HCT116 (cell line): ENCODE data around the gene SLC41A3. TPM values are rescaled to one million over a fixed set of nuclear protein-coding genes. Genes with fewer than 3 reads are reported as not detected.

Experiments
- ATAC-seq: fragments of 200-7000 bp; cut with Tn5 transposase; 2 replicates; pipeline ENCODE4 v1.9.1; 2020; ENCODE audit warnings: mild to moderate bottlenecking, moderate library complexity
- Bru-seq: library from RNA; stranded (reverse); fragments of 400-500 nt; gene quantifications from one replicate; lab custom pipeline; 2021; lab: Mats Ljungman, UMichigan
- BruChase-seq, 2 experiments: library from RNA; stranded (reverse); fragments of 400-500 nt; gene quantifications; one replicate each; lab custom pipeline; 2021; lab: Mats Ljungman, UMichigan
- BruUV-seq: library from RNA; stranded (reverse); fragments of 400-500 nt; replicated peaks from 2 replicates; lab custom pipeline; 2021; lab: Mats Ljungman, UMichigan
- CTCF ChIA-PET: fragments of 300-600 bp; sonication (Branson Sonifier 250); formaldehyde crosslinking; loops from one replicate; lab custom pipeline; 2021; ENCODE audit warnings: antibody characterized with exemption; lab: Charles Lee
- POLR2A ChIA-PET: fragments of 300-600, 350-600 bp; sonication (Branson Sonifier 250); formaldehyde crosslinking; loops from one replicate; lab custom pipeline; 2021; ENCODE audit warnings: antibody characterized with exemption; lab: Charles Lee
- RAD21 ChIA-PET, 2 experiments: fragments of 300-600 bp; sonication (Branson Sonifier 250); formaldehyde crosslinking; loops; one replicate each; lab custom pipeline; 2023; ENCODE audit warnings: low total read pairs in 2 of 2; ENCODE audit not compliant: uncharacterized antibody in 2 of 2, unreplicated experiment in 2 of 2, low non-redundant PET in 1 of 2; lab: Charles Lee
- DNase-seq: peaks from one replicate; pipeline ENCODE4 v3.0.0-alpha.2; 2010; ENCODE audit warnings: low read depth, low spot score
- H2AFZ ChIP-seq: fragments of 200-600 bp; shearing (Covaris generic), sonication (generic); 2 replicates; pipeline ENCODE4 v1.6.1; 2017; ENCODE audit warnings: low read depth, mixed run types, mixed read lengths, antibody characterized with exemption, low read length; ENCODE audit not compliant: poor library complexity, severe bottlenecking
- H3K27ac ChIP-seq: 2 replicates; pipeline ENCODE4 v1.5.1; 2012; ENCODE audit warnings: low read depth, low read length
- H3K27me3 ChIP-seq: fragments of 200-600 bp; sonication (generic); 2 replicates; pipeline ENCODE4 v1.6.1; 2016; ENCODE audit warnings: mixed run types, low read length, mixed read lengths; ENCODE audit not compliant: insufficient read depth
- H3K36me3 ChIP-seq, 2 experiments: fragments of 200-500 bp in 1 of 2; fragments of 200-600 bp in 1 of 2; sonication (Bioruptor generic) in 1 of 2; sonication (generic) in 1 of 2; 2 replicates each; pipeline versions ENCODE4 v1.5.1 to v1.6.1; 2014 to 2016; ENCODE audit warnings: low read length in 2 of 2, inconsistent platforms in 1 of 2, mixed read lengths in 1 of 2, mixed run types in 1 of 2; ENCODE audit not compliant: insufficient read depth in 2 of 2, control insufficient read depth in 1 of 2
- H3K4me1 ChIP-seq, 2 experiments: fragments of 200-600 bp in 1 of 2; sonication (generic) in 1 of 2; 2 replicates each; pipeline versions ENCODE4 v1.5.1 to v1.6.1; 2012 to 2017; ENCODE audit warnings: low read length in 2 of 2, inconsistent platforms in 1 of 2, mild to moderate bottlenecking in 1 of 2, mixed read lengths in 1 of 2, mixed run types in 1 of 2, moderate library complexity in 1 of 2; ENCODE audit not compliant: insufficient read depth in 2 of 2, control insufficient read depth in 1 of 2
- H3K4me2 ChIP-seq: fragments of 200-600 bp; sonication (generic); 2 replicates; pipeline ENCODE4 v1.6.1; 2017; ENCODE audit warnings: mixed run types, low read length, mixed read lengths
- H3K4me3 ChIP-seq, 2 experiments: fragments of 200-600 bp in 1 of 2; sonication (generic) in 1 of 2; replicated peaks in 1 of 2; 2 replicates each; pipeline ENCODE4 v1.5.1; 2011 to 2016; ENCODE audit warnings: low read length in 2 of 2, control low read depth in 1 of 2, low read depth in 1 of 2, mild to moderate bottlenecking in 1 of 2, mixed read lengths in 1 of 2, mixed run types in 1 of 2
- H3K79me2 ChIP-seq: fragments of 200-600 bp; sonication (generic); 2 replicates; pipeline ENCODE4 v1.6.1; 2017; ENCODE audit warnings: mild to moderate bottlenecking, mixed run types, low read length, moderate library complexity, mixed read lengths; ENCODE audit not compliant: insufficient read depth
- H3K9ac ChIP-seq: fragments of 200-600 bp; sonication (generic); 2 replicates; pipeline ENCODE4 v1.6.1; 2016; ENCODE audit warnings: low read length, mixed read lengths
- H3K9me2 ChIP-seq: fragments of 200-600 bp; sonication (generic), shearing (Covaris generic); 2 replicates; pipeline ENCODE4 v1.6.1; 2017; ENCODE audit warnings: mixed run types, mild to moderate bottlenecking, moderate library complexity; ENCODE audit not compliant: insufficient read depth
- H3K9me3 ChIP-seq, 2 experiments: fragments of 200-500 bp in 1 of 2; fragments of 200-600 bp in 1 of 2; sonication (Bioruptor generic) in 1 of 2; sonication (generic) in 1 of 2; 2 replicates each; pipeline ENCODE4 v1.6.1; 2014 to 2017; ENCODE audit warnings: low read length in 2 of 2, mixed read lengths in 2 of 2, inconsistent platforms in 1 of 2, low read depth in 1 of 2, mild to moderate bottlenecking in 1 of 2, mixed run types in 1 of 2, moderate library complexity in 1 of 2; ENCODE audit not compliant: control insufficient read depth in 1 of 2, insufficient read depth in 1 of 2
- H4K20me1 ChIP-seq: fragments of 200-600 bp; sonication (generic), shearing (Covaris generic); 2 replicates; pipeline ENCODE4 v1.6.1; 2017; ENCODE audit warnings: mixed run types, mild to moderate bottlenecking, moderate library complexity; ENCODE audit not compliant: insufficient read depth
- CBX3 ChIP-seq: IDR thresholded peaks from 2 replicates; pipeline ENCODE4 v1.6.1; 2012; ENCODE audit warnings: low read depth
- CEBPB ChIP-seq: IDR thresholded peaks from 2 replicates; pipeline ENCODE4 v1.6.1; 2012; ENCODE audit warnings: low read depth
- CTCF ChIP-seq, 3 experiments: fragments of 200-600 bp in 1 of 3; sonication (generic) in 1 of 3; IDR thresholded peaks in 2 of 3; conservative IDR thresholded peaks in 1 of 3; 2 replicates each; pipeline ENCODE4 v1.5.1; 2012 to 2017; ENCODE audit warnings: low read depth in 2 of 3, low read length in 2 of 3, antibody characterized with exemption in 1 of 3, borderline replicate concordance in 1 of 3, control low read depth in 1 of 3, mild to moderate bottlenecking in 1 of 3, mixed read lengths in 1 of 3, mixed run types in 1 of 3, moderate library complexity in 1 of 3; ENCODE audit not compliant: insufficient read depth in 1 of 3
- EGR1 ChIP-seq: IDR thresholded peaks from 2 replicates; pipeline ENCODE4 v1.6.1; 2012; ENCODE audit warnings: low read depth
- ELF1 ChIP-seq: IDR thresholded peaks from 2 replicates; pipeline ENCODE4 v1.6.1; 2012; ENCODE audit warnings: low read depth, borderline replicate concordance
- EZH2 ChIP-seq: fragments of 200-600 bp; sonication (generic); IDR thresholded peaks from 2 replicates; pipeline ENCODE4 v1.6.1; 2017; ENCODE audit warnings: antibody characterized with exemption, mixed run types
- EZH2phosphoT487 ChIP-seq: fragments of 200-600 bp; IDR thresholded peaks from 2 replicates; pipeline ENCODE4 v1.6.1; 2018; ENCODE audit warnings: antibody characterized with exemption, borderline replicate concordance
- FOSL1 ChIP-seq: IDR thresholded peaks from 2 replicates; pipeline ENCODE4 v1.6.1; 2012; ENCODE audit warnings: low read depth
- JUND ChIP-seq: IDR thresholded peaks from 2 replicates; pipeline ENCODE4 v1.6.1; 2012
- POLR2AphosphoS5 ChIP-seq: IDR thresholded peaks from 2 replicates; pipeline ENCODE4 v1.6.1; 2011; ENCODE audit warnings: mild to moderate bottlenecking, low read depth, low read length, moderate library complexity
- RAD21 ChIP-seq: IDR thresholded peaks from 2 replicates; pipeline ENCODE4 v1.6.1; 2012; ENCODE audit warnings: low read depth, mild to moderate bottlenecking
- SIN3A ChIP-seq: IDR thresholded peaks from 2 replicates; pipeline ENCODE4 v1.6.1; 2012; ENCODE audit warnings: low read depth
- SP1 ChIP-seq: IDR thresholded peaks from 2 replicates; pipeline ENCODE4 v1.6.1; 2012; ENCODE audit warnings: low read depth
- SRF ChIP-seq: IDR thresholded peaks from 2 replicates; pipeline ENCODE4 v1.6.1; 2012; ENCODE audit warnings: low read depth
- TCF7L2 ChIP-seq: IDR thresholded peaks from 2 replicates; pipeline ENCODE4 v1.7.0; 2011; ENCODE audit warnings: borderline replicate concordance, inconsistent platforms; ENCODE audit not compliant: insufficient read depth, insufficient read length; ENCODE audit errors: extremely low read depth
- YY1 ChIP-seq: IDR thresholded peaks from 2 replicates; pipeline ENCODE4 v1.6.1; 2011; ENCODE audit warnings: low read length, low read depth, moderate library complexity, mild to moderate bottlenecking; ENCODE audit not compliant: insufficient replicate concordance; ENCODE audit errors: extremely low read depth
- ZFX ChIP-seq: fragments of 450-650 bp; IDR thresholded peaks from 2 replicates; pipeline ENCODE4 v1.6.1; 2017
- intact Hi-C: fragments of 100-400 bp; cut with micrococcal nuclease; formaldehyde crosslinking; loops from 2 replicates; pipeline ENCODE4 v1.10.0; 2022
- long read RNA-seq: library from polyadenylated mRNA; unstranded; transcript quantifications from one replicate; pipeline ENCODE4 v2.0.0, GENCODE V29; 2021; ENCODE audit not compliant: unreplicated experiment
- polyA plus RNA-seq: library from polyadenylated mRNA; unstranded; fragments of >200 nt; gene quantifications from 2 replicates; pipeline ENCODE4 v1.2.1, GENCODE V29; 2012; ENCODE audit warnings: missing spikeins
- total RNA-seq: library from RNA; stranded (reverse); gene quantifications from one replicate; pipeline ENCODE4 v1.2.1, GENCODE V29; 2021; ENCODE audit not compliant: unreplicated experiment
- TF ChIP-seq, protein P1 (sequence below): IDR thresholded peaks from 2 replicates; pipeline ENCODE4 v1.6.1; 2012
- TF ChIP-seq, protein P2 (sequence below): IDR thresholded peaks from 2 replicates; pipeline ENCODE4 v1.6.1; 2012; ENCODE audit warnings: low read depth
- TF ChIP-seq, protein P3 (sequence below): IDR thresholded peaks from 2 replicates; pipeline ENCODE4 v1.6.1; 2012

The SLC41A3 gene
- total RNA-seq = 45.9 TPM
- 54.6 and 56.6 TPM in 2 replicates for polyA plus RNA-seq
- Bru-seq, nascent RNA = percentile 54 among the genes with signal in this experiment
- BruChase-seq, experiment 1, labeled RNA remaining after a 6-hour chase = percentile 50 among the genes with signal in this experiment
- BruChase-seq, experiment 2, labeled RNA remaining after a 2-hour chase = percentile 49 among the genes with signal in this experiment
- long read RNA-seq, transcript SLC41A3-203 (11 exons, 2,169 nt) = major isoform, 11 of 47 reads
- long read RNA-seq, partial matches to known transcripts = 23 of 47 reads
- long read RNA-seq, other reads (novel, unspliced or antisense) = 7 of 47 reads

GRCh38 chr3:126083913-126084767, at the start of gene SLC41A3:
TSS of gene SLC41A3 (minus strand) at chr3:126084124. CDS start at chr3:126068219, 15,905 bp downstream.
- ATAC-seq (peak; percentile 90), DNase-seq (peak; percentile 50)
- Histone ChIP-seq H2AFZ (peak within 1 kb of the TSS; percentile 22), H3K4me2 (peak within 1 kb of the TSS; percentile 94), H3K27ac (peak within 1 kb of the TSS; percentile 63), H3K36me3 (0 out of 4 replicates have a peak, but pooled peaks cover 0 to 4% of the 10 kb centered on the region in 2 experiments), H3K4me3 (peak within 1 kb of the TSS; percentile 73 to 80), H3K4me1 (peaks cover 14 to 35% of the 10 kb centered on the region in 2 experiments), H3K9ac (peak within 1 kb of the TSS; percentile 80), H4K20me1 (no peaks in the 10 kb centered on the region), H3K9me2 (no peaks in the 10 kb centered on the region), H3K9me3 (no peaks in the 10 kb centered on the region; a peak in 2 of 4 replicates), H3K27me3 (no peaks in the 10 kb centered on the region), H3K79me2 (peaks cover 15% of the 10 kb centered on the region; the same call in 1 of the 2 replicates)
- intact Hi-C loops = no loop called here
- ChIA-PET POLR2A (no interaction called here), CTCF (interaction anchor here (1.1 kb wide), 1 partner anchor 11 kb away, joined by 3 read pairs; no protein-coding TSS in a partner anchor), RAD21 (no interaction called here)
- no TSS peak for BruUV-seq
- TF ChIP-seq JUND (no peak), SP1 (no peak), CEBPB (no peak), SRF (no peak), SIN3A (peak; percentile 51; the same call in 1 of the 2 replicates), EZH2 (no peak), CTCF (IDR thresholded peaks at IDR 0.05 in 2 of 3, conservative IDR thresholded peaks at IDR 0.05 in 1 of 3; ENCODE audit: borderline replicate concordance in 1 of 3, insufficient read depth in 1 of 3, low read depth in 2 of 3, low read length in 2 of 3) (peak in 2 of 3 experiments; percentile 31 to 37; a peak in 3 of 6 replicates), EGR1 (no peak), ZFX (peak; percentile 72), CBX3 (no peak), TCF7L2 (no peak), POLR2AphosphoS5 (peak; percentile 80), RAD21 (no peak), EZH2phosphoT487 (no peak), ELF1 (peak; percentile 42; the same call in 1 of the 2 replicates), FOSL1 (no peak), YY1 (no peak)
- TF ChIP-seq, protein P1, sequence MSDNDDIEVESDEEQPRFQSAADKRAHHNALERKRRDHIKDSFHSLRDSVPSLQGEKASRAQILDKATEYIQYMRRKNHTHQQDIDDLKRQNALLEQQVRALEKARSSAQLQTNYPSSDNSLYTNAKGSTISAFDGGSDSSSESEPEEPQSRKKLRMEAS = peak; percentile 24; the same call in 1 of the 2 replicates
- TF ChIP-seq, protein P2, sequence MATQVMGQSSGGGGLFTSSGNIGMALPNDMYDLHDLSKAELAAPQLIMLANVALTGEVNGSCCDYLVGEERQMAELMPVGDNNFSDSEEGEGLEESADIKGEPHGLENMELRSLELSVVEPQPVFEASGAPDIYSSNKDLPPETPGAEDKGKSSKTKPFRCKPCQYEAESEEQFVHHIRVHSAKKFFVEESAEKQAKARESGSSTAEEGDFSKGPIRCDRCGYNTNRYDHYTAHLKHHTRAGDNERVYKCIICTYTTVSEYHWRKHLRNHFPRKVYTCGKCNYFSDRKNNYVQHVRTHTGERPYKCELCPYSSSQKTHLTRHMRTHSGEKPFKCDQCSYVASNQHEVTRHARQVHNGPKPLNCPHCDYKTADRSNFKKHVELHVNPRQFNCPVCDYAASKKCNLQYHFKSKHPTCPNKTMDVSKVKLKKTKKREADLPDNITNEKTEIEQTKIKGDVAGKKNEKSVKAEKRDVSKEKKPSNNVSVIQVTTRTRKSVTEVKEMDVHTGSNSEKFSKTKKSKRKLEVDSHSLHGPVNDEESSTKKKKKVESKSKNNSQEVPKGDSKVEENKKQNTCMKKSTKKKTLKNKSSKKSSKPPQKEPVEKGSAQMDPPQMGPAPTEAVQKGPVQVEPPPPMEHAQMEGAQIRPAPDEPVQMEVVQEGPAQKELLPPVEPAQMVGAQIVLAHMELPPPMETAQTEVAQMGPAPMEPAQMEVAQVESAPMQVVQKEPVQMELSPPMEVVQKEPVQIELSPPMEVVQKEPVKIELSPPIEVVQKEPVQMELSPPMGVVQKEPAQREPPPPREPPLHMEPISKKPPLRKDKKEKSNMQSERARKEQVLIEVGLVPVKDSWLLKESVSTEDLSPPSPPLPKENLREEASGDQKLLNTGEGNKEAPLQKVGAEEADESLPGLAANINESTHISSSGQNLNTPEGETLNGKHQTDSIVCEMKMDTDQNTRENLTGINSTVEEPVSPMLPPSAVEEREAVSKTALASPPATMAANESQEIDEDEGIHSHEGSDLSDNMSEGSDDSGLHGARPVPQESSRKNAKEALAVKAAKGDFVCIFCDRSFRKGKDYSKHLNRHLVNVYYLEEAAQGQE = no peak
- TF ChIP-seq, protein P3, sequence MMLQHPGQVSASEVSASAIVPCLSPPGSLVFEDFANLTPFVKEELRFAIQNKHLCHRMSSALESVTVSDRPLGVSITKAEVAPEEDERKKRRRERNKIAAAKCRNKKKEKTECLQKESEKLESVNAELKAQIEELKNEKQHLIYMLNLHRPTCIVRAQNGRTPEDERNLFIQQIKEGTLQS = no peak
